Measurements from ENCODE around the gene CGAS. TPM values are rescaled to one million over a fixed set of nuclear protein-coding genes. Genes with fewer than 3 reads are reported as not detected.
A peak's percentile ranks its signal among the peaks of the same experiment; 100 is the strongest.

The CGAS gene
- total RNA-seq, 1 experiment from 2014 or later: 19.4 TPM

- CTCF ChIA-PET: no interaction called here
- no peaks in the 10 kb centered on the region for H3K9me3 ChIP-seq (ENCODE audit: low read length)
- intact Hi-C loops (cut with micrococcal nuclease): no loop called here
- H3K79me2 ChIP-seq (ENCODE audit: low read length): no peaks in the 10 kb centered on the region
- POLR2A ChIA-PET (ENCODE audit: unreplicated experiment): no interaction called here
- H3K36me3 ChIP-seq (ENCODE audit: low read depth, low read length): peaks cover 16% of the 10 kb centered on the region
- no peaks in the 10 kb centered on the region for H3K4me1 ChIP-seq (ENCODE audit: insufficient read depth, low read length)
- no peak overlapping the region for H3K27ac ChIP-seq (ENCODE audit: low read length)
- H3K9me2 ChIP-seq (replicated peaks; ENCODE audit: low read length): no peaks in the 10 kb centered on the region
- no peaks in the 10 kb centered on the region for H3K27me3 ChIP-seq (ENCODE audit: low read length)
- DNase-seq (no peak), ATAC-seq (no peak)
- no peak for TF ChIP-seq CTCF (conservative IDR thresholded peaks at IDR 0.05; ENCODE audit: low read depth, low read length)
- TF ChIP-seq EZH2 (IDR thresholded peaks at IDR 0.05; ENCODE audit: low read length, unreplicated experiment): no peak
- TF ChIP-seq EZH2phosphoT487 (IDR thresholded peaks at IDR 0.05; ENCODE audit: borderline replicate concordance, low read length): no peak
- no peaks in the 10 kb centered on the region for H4K20me1 ChIP-seq (ENCODE audit: low read length)
- BruUV-seq (replicated peaks): no TSS peak
- no peak overlapping the region for H3K9ac ChIP-seq (ENCODE audit: low read length)
- H3K4me3 ChIP-seq (ENCODE audit: low read length): no peak overlapping the region
- H2AFZ ChIP-seq (ENCODE audit: low read length): no peak overlapping the region
- H3F3A ChIP-seq (ENCODE audit: low read length, unreplicated experiment): no peaks in the 10 kb centered on the region
- no peak overlapping the region for H3K4me2 ChIP-seq (ENCODE audit: low read length)
Observed at GRCh38 chr6:73487473-73487872, 35.4 kb upstream of the CGAS start.

GRCh38 chr6:73484438-73484837 is 32.3 kb upstream of the CGAS start:
- ATAC-seq (no peak), DNase-seq (no peak)
- Histone ChIP-seq H3K9me3 (ENCODE audit: low read length) (no peaks in the 10 kb centered on the region), H4K20me1 (ENCODE audit: low read length) (no peaks in the 10 kb centered on the region), H3K27ac (ENCODE audit: low read length) (no peak overlapping the region), H3K36me3 (ENCODE audit: low read depth, low read length) (peaks cover 27% of the 10 kb centered on the region), H3K9ac (ENCODE audit: low read length) (no peak overlapping the region), H3K27me3 (ENCODE audit: low read length) (no peaks in the 10 kb centered on the region), H2AFZ (ENCODE audit: low read length) (no peak overlapping the region), H3K4me1 (ENCODE audit: insufficient read depth, low read length) (no peaks in the 10 kb centered on the region), H3K9me2 (replicated peaks; ENCODE audit: low read length) (no peaks in the 10 kb centered on the region), H3K4me2 (ENCODE audit: low read length) (no peak overlapping the region), H3F3A (ENCODE audit: low read length, unreplicated experiment) (no peaks in the 10 kb centered on the region), H3K79me2 (ENCODE audit: low read length) (no peaks in the 10 kb centered on the region), H3K4me3 (ENCODE audit: low read length) (no peak overlapping the region)
- POLR2A ChIA-PET (ENCODE audit: unreplicated experiment): no interaction called here
- CTCF ChIA-PET: no interaction called here
- no peak for TF ChIP-seq EZH2 (IDR thresholded peaks at IDR 0.05; ENCODE audit: low read length, unreplicated experiment)
- intact Hi-C loops (cut with micrococcal nuclease): no loop called here
- BruUV-seq (replicated peaks): TSS peak; percentile 23

GRCh38 chr6:73481969-73482368 is 29.9 kb upstream of the CGAS start:
- Histone ChIP-seq H3K4me2 (ENCODE audit: low read length) (no peak overlapping the region), H3K9me2 (replicated peaks; ENCODE audit: low read length) (no peaks in the 10 kb centered on the region), H3K27ac (ENCODE audit: low read length) (no peak overlapping the region), H3F3A (ENCODE audit: low read length, unreplicated experiment) (no peaks in the 10 kb centered on the region), H3K9ac (ENCODE audit: low read length) (no peak overlapping the region), H2AFZ (ENCODE audit: low read length) (no peak overlapping the region), H3K4me3 (ENCODE audit: low read length) (no peak overlapping the region), H3K4me1 (ENCODE audit: insufficient read depth, low read length) (no peaks in the 10 kb centered on the region), H3K27me3 (ENCODE audit: low read length) (no peaks in the 10 kb centered on the region), H3K79me2 (ENCODE audit: low read length) (no peaks in the 10 kb centered on the region), H3K9me3 (ENCODE audit: low read length) (no peaks in the 10 kb centered on the region), H3K36me3 (ENCODE audit: low read depth, low read length) (peaks cover 14% of the 10 kb centered on the region), H4K20me1 (ENCODE audit: low read length) (no peaks in the 10 kb centered on the region)
- TF ChIP-seq CTCF (conservative IDR thresholded peaks at IDR 0.05; ENCODE audit: low read depth, low read length) (no peak), EZH2 (IDR thresholded peaks at IDR 0.05; ENCODE audit: low read length, unreplicated experiment) (no peak), EZH2phosphoT487 (IDR thresholded peaks at IDR 0.05; ENCODE audit: borderline replicate concordance, low read length) (no peak)
- no TSS peak for BruUV-seq (replicated peaks)
- intact Hi-C loops (cut with micrococcal nuclease): no loop called here
- ChIA-PET CTCF (no interaction called here), POLR2A (ENCODE audit: unreplicated experiment) (no interaction called here)
- DNase-seq: no peak
- no peak for ATAC-seq
